Sigmoid colon (tissue), 7 donors: ENCODE measurements around the gene STK32A. TPM values are rescaled to one million over a fixed set of nuclear protein-coding genes. Genes with fewer than 3 reads are reported as not detected.
A peak's percentile ranks its signal among the peaks of the same experiment; 100 is the strongest.

Experiments used
- DNase-seq: peaks from one replicate; pipeline ENCODE4 v3.0.0-alpha.2; 2019
- H3K27ac ChIP-seq, 4 donors: fragments of 200-600 bp; sonication (generic); one replicate each; pipeline ENCODE4 v1.5.1; 2016 to 2019; ENCODE audit warnings: mild to moderate bottlenecking in 1 of 4
- H3K27me3 ChIP-seq, 3 donors: fragments of 200-600 bp; sonication (generic); one replicate each; pipeline ENCODE4 v1.5.1; 2019; ENCODE audit warnings: mild to moderate bottlenecking in 1 of 3
- H3K36me3 ChIP-seq, 4 donors: fragments of 200-600 bp; sonication (generic); one replicate each; pipeline ENCODE4 v1.5.1; 2016 to 2019
- H3K4me1 ChIP-seq, 4 donors: fragments of 200-600 bp; sonication (generic); one replicate each; pipeline ENCODE4 v1.5.1; 2017 to 2019
- H3K4me3 ChIP-seq, 4 donors: fragments of 200-600 bp; sonication (generic); one replicate each; pipeline ENCODE4 v1.5.1; 2017 to 2019; ENCODE audit warnings: mild to moderate bottlenecking in 2 of 4, moderate library complexity in 1 of 4
- H3K9me3 ChIP-seq, 4 donors: fragments of 200-600 bp in 3 of 4; sonication (generic) in 3 of 4; one replicate each; pipeline versions ENCODE4 v1.5.1 to v1.6.1; 2013 to 2019
- EP300 ChIP-seq, 4 donors: sonication (generic); formaldehyde crosslinking; IDR thresholded peaks; one replicate each; pipeline ENCODE4 v1.6.1; 2017; ENCODE audit warnings: antibody characterized with exemption in 4 of 4
- POLR2A ChIP-seq, 2 donors: fragments of 450-650 bp; IDR thresholded peaks; one replicate each; pipeline ENCODE4 v1.6.1; 2016; ENCODE audit warnings: antibody characterized with exemption in 2 of 2, mild to moderate bottlenecking in 2 of 2, moderate library complexity in 2 of 2
- POLR2AphosphoS5 ChIP-seq, 4 donors: sonication (generic); formaldehyde crosslinking; IDR thresholded peaks; one replicate each; pipeline ENCODE4 v1.6.1; 2017; ENCODE audit warnings: antibody characterized with exemption in 4 of 4
- WGBS, 2 donors: extraction: QIAGEN DNeasy Blood & Tissue Kit; methylation state at CpG; one replicate each; pipeline ENCODE4 v1.1.7; 2013; 5-methylcytosine and 5-hydroxymethylcytosine counted together
- intact Hi-C: fragments of 100-400 bp; cut with DNase I; formaldehyde crosslinking; loops from one replicate; pipeline ENCODE4 v1.15.1; 2023
- polyA plus RNA-seq, 3 donors: library from polyadenylated mRNA; stranded (reverse); fragments of 200-250 nt; gene quantifications; one replicate each; pipeline ENCODE4 v1.2.3, GENCODE V29; 2013
- total RNA-seq, 4 donors: library from RNA; depleted of rRNA; stranded (reverse); fragments of >200 nt; gene quantifications; one replicate each; pipeline ENCODE4 v1.1.0, GENCODE V29; 2016
- TF ChIP-seq, protein P1 (sequence below), 4 experiments: fragments of 450-650 bp in 3 of 4; fragments of 200-600 bp in 1 of 4; IDR thresholded peaks; one replicate each; pipeline ENCODE4 v1.5.1; 2016 to 2019; ENCODE audit warnings: antibody characterized with exemption in 4 of 4, mild to moderate bottlenecking in 3 of 4, moderate library complexity in 2 of 4
- donor health status: healthy with polysubstance abuse.
- donor health status: Bipolar disorder and iron deficiency.
- donor health status: healthy.

The STK32A gene
- total and polyA plus RNA-seq, 7 donors, result under 0.01 to 9.1 (median 4.5) TPM; not detected in 1

DNA sequence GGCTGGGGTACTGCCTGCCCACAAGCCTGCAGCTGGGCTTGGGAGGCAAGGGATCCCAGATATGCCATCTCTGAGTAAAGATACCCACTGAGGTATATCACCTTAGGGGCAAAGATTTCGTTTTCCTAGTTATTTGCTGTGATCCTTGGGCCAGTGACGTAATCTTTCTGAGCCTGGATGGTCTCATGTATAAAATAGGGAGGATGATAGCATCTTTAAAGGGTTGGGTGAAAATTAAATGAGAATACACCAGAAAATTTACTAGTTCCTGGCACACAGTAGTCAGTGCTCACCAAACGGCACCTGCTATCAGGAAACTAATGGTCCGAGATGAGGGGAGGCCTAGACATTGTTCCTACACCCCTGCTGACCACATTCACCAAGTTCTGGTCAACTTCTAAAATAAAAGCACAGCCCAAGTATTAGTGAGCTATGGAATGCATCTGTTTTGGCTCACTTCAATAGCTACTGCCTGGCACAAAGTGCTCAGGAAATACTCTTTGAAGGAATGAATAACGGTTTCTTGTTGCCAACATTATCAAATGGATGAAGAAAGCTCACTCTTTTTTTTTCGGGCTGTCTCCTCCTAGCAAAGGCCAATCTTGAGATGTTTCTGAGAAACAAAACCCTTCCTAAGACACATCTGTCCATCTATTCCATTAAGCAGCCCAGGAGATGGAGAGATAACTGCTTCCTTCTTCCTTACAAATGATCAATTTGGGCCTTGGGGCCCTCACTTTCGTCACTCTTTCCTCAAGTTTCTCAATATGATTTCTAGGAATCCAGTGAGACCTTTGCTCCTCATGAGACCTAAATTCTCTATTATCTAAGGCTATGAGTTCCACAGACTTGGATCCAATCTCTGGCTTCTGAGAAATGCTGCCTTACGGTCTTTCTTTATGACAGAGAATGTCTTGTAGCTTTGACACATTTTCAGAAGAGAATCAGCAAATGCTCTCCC is 176.8 kb downstream of the STK32A start:
- H3K4me3 ChIP-seq, result no peak overlapping the region
- WGBS, 2 donors, result 74 to 89% methylated on average over 8 of the region's 8 CpGs
- H3K27me3 ChIP-seq, result no peaks in the 10 kb centered on the region
- intact Hi-C loops, result no loop called here
- peak in 2 of 4 donors; percentile 21 to 54 for TF ChIP-seq POLR2AphosphoS5 (IDR thresholded peaks at IDR 0.05)
- TF ChIP-seq EP300 (IDR thresholded peaks at IDR 0.05), result no peak
- peaks cover 7 to 74% (median 16%) of the 10 kb centered on the region in 4 donors for H3K36me3 ChIP-seq
- H3K27ac ChIP-seq, result peak overlapping the region; percentile 70 to 94 (median 89)
- H3K4me1 ChIP-seq, result peaks cover 0 to 98% (median 82%) of the 10 kb centered on the region in 4 donors
- no peak for DNase-seq
- no peaks in the 10 kb centered on the region for H3K9me3 ChIP-seq

DNA sequence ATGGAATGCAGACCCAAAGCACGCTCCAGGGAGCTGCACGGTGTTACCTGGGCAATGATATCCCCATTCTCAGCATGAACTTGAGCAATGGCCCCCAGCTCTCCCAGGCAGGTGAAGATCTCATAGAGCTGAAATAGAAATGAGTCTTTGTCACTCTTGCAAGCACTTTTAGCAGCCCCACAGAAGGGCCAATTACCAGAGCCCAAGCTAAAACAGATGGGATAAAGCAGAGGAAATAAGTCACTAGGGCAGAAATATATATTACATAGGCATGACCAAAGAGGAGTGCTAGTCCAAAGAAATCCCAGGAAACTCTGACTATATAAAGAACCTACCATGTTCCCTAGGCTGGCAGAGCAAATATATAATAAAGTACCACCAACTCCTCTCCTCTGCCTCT is 177.7 kb downstream of the STK32A start:
- peak overlapping the region; percentile 70 to 94 (median 89) for H3K27ac ChIP-seq
- H3K36me3 ChIP-seq, result peaks cover 7 to 66% (median 16%) of the 10 kb centered on the region in 4 donors
- no peaks in the 10 kb centered on the region for H3K27me3 ChIP-seq
- TF ChIP-seq POLR2AphosphoS5 (IDR thresholded peaks at IDR 0.05) (no peak), POLR2A (IDR thresholded peaks at IDR 0.05) (no peak), EP300 (IDR thresholded peaks at IDR 0.05) (no peak)
- TF ChIP-seq, protein P1, sequence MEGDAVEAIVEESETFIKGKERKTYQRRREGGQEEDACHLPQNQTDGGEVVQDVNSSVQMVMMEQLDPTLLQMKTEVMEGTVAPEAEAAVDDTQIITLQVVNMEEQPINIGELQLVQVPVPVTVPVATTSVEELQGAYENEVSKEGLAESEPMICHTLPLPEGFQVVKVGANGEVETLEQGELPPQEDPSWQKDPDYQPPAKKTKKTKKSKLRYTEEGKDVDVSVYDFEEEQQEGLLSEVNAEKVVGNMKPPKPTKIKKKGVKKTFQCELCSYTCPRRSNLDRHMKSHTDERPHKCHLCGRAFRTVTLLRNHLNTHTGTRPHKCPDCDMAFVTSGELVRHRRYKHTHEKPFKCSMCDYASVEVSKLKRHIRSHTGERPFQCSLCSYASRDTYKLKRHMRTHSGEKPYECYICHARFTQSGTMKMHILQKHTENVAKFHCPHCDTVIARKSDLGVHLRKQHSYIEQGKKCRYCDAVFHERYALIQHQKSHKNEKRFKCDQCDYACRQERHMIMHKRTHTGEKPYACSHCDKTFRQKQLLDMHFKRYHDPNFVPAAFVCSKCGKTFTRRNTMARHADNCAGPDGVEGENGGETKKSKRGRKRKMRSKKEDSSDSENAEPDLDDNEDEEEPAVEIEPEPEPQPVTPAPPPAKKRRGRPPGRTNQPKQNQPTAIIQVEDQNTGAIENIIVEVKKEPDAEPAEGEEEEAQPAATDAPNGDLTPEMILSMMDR (IDR thresholded peaks at IDR 0.05), result no peak
- no peak overlapping the region for H3K4me3 ChIP-seq
- WGBS, 2 donors, result 89 to 91% methylated on average over 2 of the region's 2 CpGs
- H3K4me1 ChIP-seq, result peaks cover 0 to 98% (median 82%) of the 10 kb centered on the region in 4 donors
- intact Hi-C loops, result no loop called here
- H3K9me3 ChIP-seq, result no peaks in the 10 kb centered on the region
- no peak for DNase-seq

DNA sequence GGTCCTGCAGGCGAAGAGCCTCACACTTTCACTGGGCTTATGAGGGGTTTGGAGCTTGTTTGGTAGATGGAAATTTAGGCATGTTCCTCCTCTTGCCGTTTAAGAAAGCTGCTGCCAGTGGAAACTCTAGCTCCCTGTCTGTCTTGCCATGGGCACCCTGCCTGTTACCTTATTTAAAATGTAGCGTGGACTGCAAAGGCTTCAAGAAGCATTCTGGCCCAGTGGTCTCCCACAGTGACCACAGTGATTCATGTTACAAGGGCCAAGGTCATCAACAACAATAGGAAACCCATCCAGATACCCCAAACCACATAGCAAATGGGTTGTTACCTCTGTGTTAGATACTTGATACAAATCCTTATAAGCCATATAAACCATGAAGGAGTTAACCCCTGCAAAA is 178.4 kb downstream of the STK32A start:
- H3K4me3 ChIP-seq, result no peak overlapping the region
- intact Hi-C loops, result no loop called here
- H3K27me3 ChIP-seq, result no peaks in the 10 kb centered on the region
- no peak for TF ChIP-seq EP300 (IDR thresholded peaks at IDR 0.05)
- TF ChIP-seq, protein P1 (IDR thresholded peaks at IDR 0.05), result no peak
- no peak for TF ChIP-seq POLR2A (IDR thresholded peaks at IDR 0.05)
- no peak for TF ChIP-seq POLR2AphosphoS5 (IDR thresholded peaks at IDR 0.05)
- H3K4me1 ChIP-seq, result peaks cover 0 to 98% (median 85%) of the 10 kb centered on the region in 4 donors
- H3K27ac ChIP-seq, result peak overlapping the region; percentile 37 to 94 (median 89)
- peaks cover 4 to 59% (median 18%) of the 10 kb centered on the region in 4 donors for H3K36me3 ChIP-seq
- no peaks in the 10 kb centered on the region for H3K9me3 ChIP-seq
- DNase-seq, result no peak
- WGBS, 2 donors, result 87 to 94% methylated on average over 3 of the region's 3 CpGs

DNA sequence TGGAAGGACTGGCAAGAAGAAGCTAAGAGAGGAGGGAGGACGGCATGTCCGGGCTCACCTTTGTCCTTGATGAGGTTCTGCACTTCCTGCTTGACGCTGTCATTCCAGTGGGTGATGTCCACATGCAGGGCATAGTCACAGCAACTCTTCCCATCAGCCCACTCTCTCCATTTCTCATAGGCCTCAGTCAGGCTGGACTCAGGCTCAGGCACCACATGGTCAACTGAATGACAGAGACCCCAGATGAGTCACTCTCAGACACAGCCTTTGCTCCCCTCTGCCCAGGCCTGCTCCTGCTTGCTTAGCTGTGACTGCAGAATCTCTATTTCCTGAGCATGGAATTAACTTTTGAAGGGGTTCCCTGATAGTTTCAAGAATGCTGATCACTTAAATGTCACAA is 180.8 kb downstream of the STK32A start:
- Histone ChIP-seq H3K27ac (peak overlapping the region; percentile 68 to 94 (median 89)), H3K36me3 (peaks cover 0 to 40% (median 17%) of the 10 kb centered on the region in 4 donors), H3K27me3 (no peaks in the 10 kb centered on the region), H3K9me3 (no peaks in the 10 kb centered on the region), H3K4me3 (no peak overlapping the region), H3K4me1 (peaks cover 0 to 97% (median 86%) of the 10 kb centered on the region in 4 donors)
- no peak for DNase-seq
- intact Hi-C loops, result no loop called here
- TF ChIP-seq, protein P1 (IDR thresholded peaks at IDR 0.05), result no peak
- TF ChIP-seq POLR2AphosphoS5 (IDR thresholded peaks at IDR 0.05) (no peak), EP300 (IDR thresholded peaks at IDR 0.05) (no peak), POLR2A (IDR thresholded peaks at IDR 0.05) (no peak)
- 72 to 89% methylated on average over 3 of the region's 3 CpGs for WGBS, 2 donors

DNA sequence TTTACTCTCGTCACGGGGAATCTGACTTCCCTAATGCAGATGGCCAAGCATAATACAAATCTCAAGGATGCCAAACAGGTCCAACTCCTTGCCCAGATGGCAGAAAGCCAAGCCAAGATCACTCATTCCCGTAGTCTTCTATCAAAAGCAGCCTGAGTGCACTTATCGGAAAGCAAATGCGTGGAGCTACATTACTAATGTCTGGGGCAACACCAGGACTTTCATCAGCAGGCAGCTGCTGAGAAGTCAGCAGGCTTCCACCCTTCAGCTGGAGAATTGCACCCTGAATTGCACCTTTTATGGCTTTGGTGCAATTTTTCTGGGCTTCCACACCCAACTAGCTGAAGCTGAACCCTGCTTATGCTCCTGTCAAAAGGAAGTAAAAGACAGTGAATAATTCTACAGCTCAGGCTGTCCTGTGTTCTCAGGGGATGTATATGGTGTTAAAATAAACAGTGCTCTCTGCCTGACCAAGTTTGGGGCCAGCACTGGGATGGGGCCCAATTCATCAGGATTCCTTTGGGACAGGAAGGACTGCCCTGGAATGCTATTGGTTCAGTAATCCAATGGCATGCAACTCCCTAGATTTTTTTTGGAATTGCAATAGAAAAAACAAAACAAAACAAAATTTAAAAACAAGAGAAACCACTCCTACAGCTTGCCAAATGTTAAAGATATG is 182.4 kb downstream of the STK32A start:
- Histone ChIP-seq H3K4me3 (no peak overlapping the region), H3K9me3 (no peaks in the 10 kb centered on the region), H3K4me1 (peaks cover 0 to 84% (median 74%) of the 10 kb centered on the region in 4 donors), H3K36me3 (peaks cover 0 to 35% (median 17%) of the 10 kb centered on the region in 4 donors), H3K27me3 (no peaks in the 10 kb centered on the region), H3K27ac (peak overlapping the region; percentile 68 to 94 (median 89))
- intact Hi-C loops, result no loop called here
- 12 to 48% methylated on average over 5 of the region's 5 CpGs for WGBS, 2 donors
- peak; percentile 75 for DNase-seq
- peak; percentile 25 to 79 (median 38) for TF ChIP-seq POLR2AphosphoS5 (IDR thresholded peaks at IDR 0.05)
- TF ChIP-seq EP300 (IDR thresholded peaks at IDR 0.05), result peak in 2 of 4 donors; percentile 66 to 68
- TF ChIP-seq, protein P1 (IDR thresholded peaks at IDR 0.05), result no peak
